ENCODE results near the gene TIMM10. TPM values are rescaled to one million over a fixed set of nuclear protein-coding genes. Genes with fewer than 3 reads are reported as not detected.

Gene TIMM10
- total RNA-seq, 1 experiment from 2014 or later, result 48.0 TPM

DNA sequence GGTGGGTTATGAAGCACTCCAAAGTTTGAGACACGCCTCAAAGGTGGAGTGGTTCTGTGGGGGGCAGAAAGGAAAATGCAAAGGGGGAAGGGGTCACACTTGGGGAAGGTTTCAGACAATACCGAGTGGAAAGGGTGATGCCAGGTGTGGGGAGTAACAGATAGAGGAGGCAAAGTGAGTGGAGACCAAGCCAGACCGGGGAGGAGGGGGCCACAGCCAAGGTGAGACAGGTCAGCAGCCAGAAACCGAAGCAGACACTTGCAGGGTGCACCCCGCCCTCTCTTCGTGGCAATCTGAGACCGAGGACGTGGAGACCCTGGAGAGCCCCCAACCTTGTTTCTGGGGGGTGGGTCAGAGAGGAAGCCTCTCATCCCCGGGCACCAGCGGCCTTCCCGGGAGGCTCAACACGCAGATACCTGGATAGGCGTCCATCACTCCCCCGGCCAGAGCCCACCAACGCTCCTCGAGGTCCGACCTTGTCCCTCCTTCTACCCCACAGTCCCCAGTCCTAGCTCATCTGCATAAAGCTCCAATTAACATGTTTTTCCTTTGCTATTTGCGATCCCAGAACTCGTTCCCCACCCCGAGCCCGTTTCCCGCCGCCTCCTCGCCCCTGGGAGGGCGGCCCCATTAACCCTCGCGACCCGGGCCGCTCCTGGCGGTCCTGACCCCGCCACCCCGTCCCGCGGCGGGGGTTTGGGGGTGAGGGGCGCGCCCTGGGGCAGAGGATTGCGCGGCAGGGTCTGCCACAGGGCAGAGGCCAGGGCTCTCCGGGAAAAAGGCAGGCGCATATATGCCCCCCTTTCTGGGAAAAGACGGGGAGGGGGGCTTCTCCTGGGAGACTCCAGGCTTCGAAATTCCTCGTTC is 48.4 kb downstream of the TIMM10 start:
- DNase-seq, result no peak
- H4K20me1 ChIP-seq (ENCODE audit: insufficient read depth, low read depth, low read length), result peaks cover 12% of the 10 kb centered on the region; the same call in 1 of the 2 replicates
- no peak overlapping the region for H3K4me3 ChIP-seq (ENCODE audit: low read length)
- no peak overlapping the region for H3K27ac ChIP-seq (ENCODE audit: low read length)
- H3K4me2 ChIP-seq (ENCODE audit: low read depth, low read length, poor library complexity, severe bottlenecking), result no peak overlapping the region
- no peaks in the 10 kb centered on the region for H3K27me3 ChIP-seq (ENCODE audit: low read length)
- peaks cover 34% of the 10 kb centered on the region for H3K4me1 ChIP-seq (ENCODE audit: low read length)
- no peak overlapping the region for H2AFZ ChIP-seq (ENCODE audit: low read length)
- H3K79me2 ChIP-seq (ENCODE audit: low read length), result no peaks in the 10 kb centered on the region
- H3K9me2 ChIP-seq (replicated peaks; ENCODE audit: insufficient read depth, low read length), result no peaks in the 10 kb centered on the region
- peaks cover 31% of the 10 kb centered on the region for H3K36me3 ChIP-seq (ENCODE audit: insufficient read depth, low read length)
- H3K9ac ChIP-seq (ENCODE audit: low read length), result no peak overlapping the region
- H3K9me3 ChIP-seq (ENCODE audit: low read length), result no peaks in the 10 kb centered on the region

DNA sequence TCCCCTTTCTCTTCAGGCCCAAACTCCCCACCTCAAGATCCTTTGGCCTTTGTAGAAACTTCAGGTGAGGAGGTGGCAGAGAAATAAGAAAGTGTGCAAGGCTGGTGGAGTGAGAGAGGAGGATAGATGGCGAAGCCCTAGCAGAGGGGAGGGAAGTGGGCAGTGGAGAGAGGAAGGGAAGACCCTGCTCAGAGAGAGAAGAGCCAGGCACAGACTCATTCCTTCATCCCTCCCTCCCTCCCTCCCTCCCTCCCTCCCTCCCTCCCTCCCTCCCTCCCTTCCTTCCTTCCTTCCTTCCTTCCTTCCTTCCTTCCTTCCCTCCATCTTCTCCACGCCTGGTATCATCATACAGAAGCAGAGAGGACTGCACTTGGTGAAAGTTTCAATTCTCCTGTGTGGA is 49.2 kb downstream of the TIMM10 start:
- no peak overlapping the region for H2AFZ ChIP-seq (ENCODE audit: low read length)
- no peak overlapping the region for H3K9ac ChIP-seq (ENCODE audit: low read length)
- no peak overlapping the region for H3K4me3 ChIP-seq (ENCODE audit: low read length)
- H3K27ac ChIP-seq (ENCODE audit: low read length), result no peak overlapping the region
- no peaks in the 10 kb centered on the region for H3K9me3 ChIP-seq (ENCODE audit: low read length)
- peaks cover 12% of the 10 kb centered on the region; the same call in 1 of the 2 replicates for H4K20me1 ChIP-seq (ENCODE audit: insufficient read depth, low read depth, low read length)
- peaks cover 30% of the 10 kb centered on the region for H3K36me3 ChIP-seq (ENCODE audit: insufficient read depth, low read length)
- H3K9me2 ChIP-seq (replicated peaks; ENCODE audit: insufficient read depth, low read length), result no peaks in the 10 kb centered on the region
- no peak overlapping the region for H3K4me2 ChIP-seq (ENCODE audit: low read depth, low read length, poor library complexity, severe bottlenecking)
- H3K79me2 ChIP-seq (ENCODE audit: low read length), result no peaks in the 10 kb centered on the region
- DNase-seq, result no peak
- no peaks in the 10 kb centered on the region for H3K27me3 ChIP-seq (ENCODE audit: low read length)
- H3K4me1 ChIP-seq (ENCODE audit: low read length), result peaks cover 42% of the 10 kb centered on the region

DNA sequence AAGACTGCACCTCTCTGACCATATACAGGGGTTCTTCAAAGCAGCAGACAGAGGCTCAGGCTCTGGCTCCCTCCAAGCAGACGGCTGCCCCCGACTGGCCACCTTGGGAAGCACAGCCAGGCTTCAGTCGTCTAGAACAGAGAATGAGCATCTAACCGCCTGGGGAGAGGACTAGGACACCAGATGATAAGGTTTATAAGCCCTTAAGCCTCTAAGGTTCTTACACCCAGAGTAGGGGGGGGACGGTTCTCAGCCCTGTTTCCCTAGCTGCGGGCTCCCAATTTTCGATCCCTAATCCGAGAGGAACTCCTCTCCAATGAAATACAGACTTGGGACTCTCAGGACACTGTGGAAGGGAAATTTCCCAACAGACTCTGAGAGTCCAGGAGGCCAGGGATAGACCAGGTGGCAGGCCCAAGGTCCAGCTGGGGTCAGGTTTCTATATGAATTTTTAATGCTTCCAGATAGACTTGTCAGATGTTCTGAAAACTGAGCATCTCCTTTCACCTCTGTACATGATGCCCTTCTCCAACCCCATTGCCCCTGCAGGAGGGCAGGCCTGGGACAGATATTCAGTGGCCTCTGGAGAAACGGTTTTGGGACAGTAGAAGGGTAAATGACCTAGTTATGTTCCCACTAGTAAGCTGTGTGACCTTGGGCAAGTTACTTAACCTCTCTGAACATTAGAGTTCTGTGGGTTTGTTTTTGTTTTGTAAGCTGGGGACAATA is 50.0 kb downstream of the TIMM10 start:
- Histone ChIP-seq H3K36me3 (ENCODE audit: insufficient read depth, low read length) (peaks cover 24% of the 10 kb centered on the region), H3K9me3 (ENCODE audit: low read length) (no peaks in the 10 kb centered on the region), H3K4me1 (ENCODE audit: low read length) (peaks cover 44% of the 10 kb centered on the region), H3K4me2 (ENCODE audit: low read depth, low read length, poor library complexity, severe bottlenecking) (no peak overlapping the region), H4K20me1 (ENCODE audit: insufficient read depth, low read depth, low read length) (peaks cover 12% of the 10 kb centered on the region; the same call in 1 of the 2 replicates), H3K79me2 (ENCODE audit: low read length) (no peaks in the 10 kb centered on the region), H3K27me3 (ENCODE audit: low read length) (no peaks in the 10 kb centered on the region), H3K4me3 (ENCODE audit: low read length) (no peak overlapping the region), H2AFZ (ENCODE audit: low read length) (no peak overlapping the region), H3K9ac (ENCODE audit: low read length) (no peak overlapping the region), H3K9me2 (replicated peaks; ENCODE audit: insufficient read depth, low read length) (no peaks in the 10 kb centered on the region), H3K27ac (ENCODE audit: low read length) (no peak overlapping the region)
- peak; percentile 90 for DNase-seq

DNA sequence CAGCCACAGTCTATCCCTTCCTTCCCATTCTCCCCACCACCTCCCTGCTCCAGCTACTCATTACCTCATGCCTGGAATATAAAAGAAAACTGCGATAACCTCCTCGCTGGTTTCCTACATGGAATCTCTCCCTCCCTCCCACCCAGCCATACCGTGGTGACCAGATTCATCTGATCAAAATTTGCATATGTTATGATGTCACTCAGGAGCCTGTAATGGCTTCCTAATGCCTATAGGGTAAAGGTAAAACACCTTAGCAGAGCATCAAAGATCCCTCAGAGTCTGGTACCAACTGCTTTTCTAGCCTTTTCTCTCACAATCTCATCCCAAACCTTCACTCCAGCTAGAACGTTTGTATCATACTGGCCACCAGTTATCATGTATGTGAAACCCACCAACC is 50.6 kb downstream of the TIMM10 start:
- H3K4me1 ChIP-seq (ENCODE audit: low read length), result peaks cover 37% of the 10 kb centered on the region

DNA sequence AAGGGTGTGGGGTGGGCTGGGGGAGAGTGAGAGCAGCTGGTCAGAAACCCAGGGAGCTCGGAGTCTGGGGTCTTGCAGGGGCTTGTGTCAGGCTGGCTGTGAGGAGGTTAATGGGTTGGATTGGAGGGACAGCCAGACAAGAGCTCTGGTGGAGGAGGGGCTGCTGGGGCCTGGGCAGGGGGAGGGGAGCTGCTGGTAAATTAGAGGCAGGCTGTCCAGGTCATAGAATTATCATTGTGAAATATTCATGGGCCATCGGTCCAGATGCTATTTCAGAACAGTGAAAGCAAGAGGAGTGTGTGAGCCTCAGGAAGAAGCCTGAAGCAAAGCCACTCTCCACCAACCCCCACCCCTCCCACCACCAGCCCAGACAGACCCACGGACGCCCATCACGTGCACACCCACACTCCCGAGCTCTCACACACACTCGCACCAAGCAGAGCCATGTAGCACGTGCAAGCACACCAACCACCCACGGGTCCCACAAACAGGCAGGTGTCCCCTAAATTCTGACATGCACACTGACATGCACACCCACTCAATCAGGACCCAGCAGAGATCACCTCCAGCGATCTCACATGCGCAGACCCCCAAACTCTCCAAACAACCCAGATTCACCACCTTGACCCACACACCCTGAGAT is 51.4 kb downstream of the TIMM10 start:
- Histone ChIP-seq H3K36me3 (ENCODE audit: insufficient read depth, low read length) (peaks cover 10% of the 10 kb centered on the region), H3K27me3 (ENCODE audit: low read length) (no peaks in the 10 kb centered on the region), H3K4me1 (ENCODE audit: low read length) (peaks cover 29% of the 10 kb centered on the region), H4K20me1 (ENCODE audit: insufficient read depth, low read depth, low read length) (peaks cover 12% of the 10 kb centered on the region; the same call in 1 of the 2 replicates), H3K4me3 (ENCODE audit: low read length) (no peak overlapping the region), H3K9ac (ENCODE audit: low read length) (no peak overlapping the region), H2AFZ (ENCODE audit: low read length) (no peak overlapping the region), H3K27ac (ENCODE audit: low read length) (no peak overlapping the region), H3K9me3 (ENCODE audit: low read length) (no peaks in the 10 kb centered on the region), H3K9me2 (replicated peaks; ENCODE audit: insufficient read depth, low read length) (no peaks in the 10 kb centered on the region), H3K79me2 (ENCODE audit: low read length) (no peaks in the 10 kb centered on the region), H3K4me2 (ENCODE audit: low read depth, low read length, poor library complexity, severe bottlenecking) (no peak overlapping the region)
- no peak for DNase-seq

More for the DNA sequence above, 50.6 kb downstream of the TIMM10 start:
- Histone ChIP-seq H3K4me3 (ENCODE audit: low read length) (no peak overlapping the region), H3K4me2 (ENCODE audit: low read depth, low read length, poor library complexity, severe bottlenecking) (no peak overlapping the region), H3K27me3 (ENCODE audit: low read length) (no peaks in the 10 kb centered on the region), H3K79me2 (ENCODE audit: low read length) (no peaks in the 10 kb centered on the region), H4K20me1 (ENCODE audit: insufficient read depth, low read depth, low read length) (peaks cover 12% of the 10 kb centered on the region; the same call in 1 of the 2 replicates), H3K9me2 (replicated peaks; ENCODE audit: insufficient read depth, low read length) (no peaks in the 10 kb centered on the region), H3K9ac (ENCODE audit: low read length) (no peak overlapping the region), H3K27ac (ENCODE audit: low read length) (no peak overlapping the region), H3K9me3 (ENCODE audit: low read length) (no peaks in the 10 kb centered on the region), H3K36me3 (ENCODE audit: insufficient read depth, low read length) (peaks cover 17% of the 10 kb centered on the region), H2AFZ (ENCODE audit: low read length) (no peak overlapping the region)
- DNase-seq, result no peak

Small RNA genes lying within 50 kb of the gene (small RNA-seq; reads per million reads assigned to genes)
- gene RN7SL605P, result not detected

Other genes starting within 250 kb of the TIMM10 start
- gene TNKS1BP1, start 205.8 kb downstream of the TIMM10 start, total RNA-seq (2014; rRNA removed; shearing (Covaris generic); ENCODE audit: low replicate concordance), result 11.6 and 21.9 TPM in 2 replicates
- 79.9 and 111 TPM in 2 replicates for gene SSRP1, start 194.9 kb downstream of the TIMM10 start, total RNA-seq (2014; rRNA removed; shearing (Covaris generic); ENCODE audit: low replicate concordance)
- not detected in 2 replicates for gene P2RX3, start 192.4 kb downstream of the TIMM10 start, total RNA-seq (2014; rRNA removed; shearing (Covaris generic); ENCODE audit: low replicate concordance)
- gene PRG3, start 149.6 kb downstream of the TIMM10 start, total RNA-seq (2014; rRNA removed; shearing (Covaris generic); ENCODE audit: low replicate concordance), result not detected in 2 replicates
- not detected in 2 replicates for gene PRG2, start 140.1 kb downstream of the TIMM10 start, total RNA-seq (2014; rRNA removed; shearing (Covaris generic); ENCODE audit: low replicate concordance)
- gene SLC43A3, start 103.6 kb downstream of the TIMM10 start, total RNA-seq (2014; rRNA removed; shearing (Covaris generic); ENCODE audit: low replicate concordance), result 56.6 and 69.3 TPM in 2 replicates
- 0.07 TPM in 1 of 2 replicates, not detected in the other for gene RTN4RL2, start 70.2 kb downstream of the TIMM10 start, total RNA-seq (2014; rRNA removed; shearing (Covaris generic); ENCODE audit: low replicate concordance)
- gene SLC43A1, start 15.1 kb downstream of the TIMM10 start, total RNA-seq (2014; rRNA removed; shearing (Covaris generic); ENCODE audit: low replicate concordance), result 238 and 244 TPM in 2 replicates
- gene SMTNL1, start 6.8 kb upstream of the TIMM10 start, total RNA-seq (2014; rRNA removed; shearing (Covaris generic); ENCODE audit: low replicate concordance), result not detected in 2 replicates
- gene UBE2L6, start 36.9 kb upstream of the TIMM10 start, total RNA-seq (2014; rRNA removed; shearing (Covaris generic); ENCODE audit: low replicate concordance), result 123 and 129 TPM in 2 replicates
- gene SERPING1, start 66.9 kb upstream of the TIMM10 start, total RNA-seq (2014; rRNA removed; shearing (Covaris generic); ENCODE audit: low replicate concordance), result not detected in 2 replicates
- gene YPEL4, start 119.2 kb upstream of the TIMM10 start, total RNA-seq (2014; rRNA removed; shearing (Covaris generic); ENCODE audit: low replicate concordance), result not detected in 2 replicates
- 16.9 and 22.4 TPM in 2 replicates for gene CLP1, start 127.0 kb upstream of the TIMM10 start, total RNA-seq (2014; rRNA removed; shearing (Covaris generic); ENCODE audit: low replicate concordance)
- gene ZDHHC5, start 137.4 kb upstream of the TIMM10 start, total RNA-seq (2014; rRNA removed; shearing (Covaris generic); ENCODE audit: low replicate concordance), result 38.6 and 41.2 TPM in 2 replicates
- 12.5 and 12.8 TPM in 2 replicates for gene MED19, start 181.5 kb upstream of the TIMM10 start, total RNA-seq (2014; rRNA removed; shearing (Covaris generic); ENCODE audit: low replicate concordance)
- gene TMX2, start 181.8 kb upstream of the TIMM10 start, total RNA-seq (2014; rRNA removed; shearing (Covaris generic); ENCODE audit: low replicate concordance), result 53.3 and 91.2 TPM in 2 replicates
- gene SELENOH, start 210.7 kb upstream of the TIMM10 start, total RNA-seq (2014; rRNA removed; shearing (Covaris generic); ENCODE audit: low replicate concordance), result 112 and 172 TPM in 2 replicates
- gene BTBD18, start 221.1 kb upstream of the TIMM10 start, total RNA-seq (2014; rRNA removed; shearing (Covaris generic); ENCODE audit: low replicate concordance), result not detected in 2 replicates
- gene CTNND1, start 231.0 kb upstream of the TIMM10 start, total RNA-seq (2014; rRNA removed; shearing (Covaris generic); ENCODE audit: low replicate concordance), result 5.7 and 6.0 TPM in 2 replicates